ENCODE measurements around the gene NEDD4.
"Not testable (repeated sequence)": the region's sequence is repeated elsewhere in the genome, so short reads cannot be mapped to it uniquely, and the experiment has no call there.

DNA sequence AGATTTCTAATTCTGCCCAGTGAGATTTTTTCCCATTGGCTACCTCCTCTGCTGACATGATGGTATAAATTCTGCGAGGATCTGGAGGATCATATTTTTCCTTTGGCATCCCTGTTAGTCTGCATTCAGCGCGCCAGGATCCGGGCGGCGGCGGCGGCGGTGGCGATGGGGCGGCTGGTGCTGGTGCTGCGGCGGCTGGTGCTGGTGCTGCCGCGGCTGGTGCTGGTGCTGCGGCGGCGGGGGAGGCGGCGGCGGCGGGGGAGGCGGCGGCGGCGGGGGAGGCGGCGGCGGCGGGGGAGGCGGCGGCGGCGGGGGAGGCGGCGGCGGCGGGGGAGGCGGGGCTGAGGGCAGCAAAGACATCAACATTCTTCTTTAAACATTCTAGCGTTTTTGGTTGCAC is 13.6 kb upstream of the NEDD4 start:
- TF ChIP-seq, protein P1, sequence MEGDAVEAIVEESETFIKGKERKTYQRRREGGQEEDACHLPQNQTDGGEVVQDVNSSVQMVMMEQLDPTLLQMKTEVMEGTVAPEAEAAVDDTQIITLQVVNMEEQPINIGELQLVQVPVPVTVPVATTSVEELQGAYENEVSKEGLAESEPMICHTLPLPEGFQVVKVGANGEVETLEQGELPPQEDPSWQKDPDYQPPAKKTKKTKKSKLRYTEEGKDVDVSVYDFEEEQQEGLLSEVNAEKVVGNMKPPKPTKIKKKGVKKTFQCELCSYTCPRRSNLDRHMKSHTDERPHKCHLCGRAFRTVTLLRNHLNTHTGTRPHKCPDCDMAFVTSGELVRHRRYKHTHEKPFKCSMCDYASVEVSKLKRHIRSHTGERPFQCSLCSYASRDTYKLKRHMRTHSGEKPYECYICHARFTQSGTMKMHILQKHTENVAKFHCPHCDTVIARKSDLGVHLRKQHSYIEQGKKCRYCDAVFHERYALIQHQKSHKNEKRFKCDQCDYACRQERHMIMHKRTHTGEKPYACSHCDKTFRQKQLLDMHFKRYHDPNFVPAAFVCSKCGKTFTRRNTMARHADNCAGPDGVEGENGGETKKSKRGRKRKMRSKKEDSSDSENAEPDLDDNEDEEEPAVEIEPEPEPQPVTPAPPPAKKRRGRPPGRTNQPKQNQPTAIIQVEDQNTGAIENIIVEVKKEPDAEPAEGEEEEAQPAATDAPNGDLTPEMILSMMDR (IDR thresholded peaks at IDR 0.05), result not testable (repeated sequence)
- TF ChIP-seq EP300, POLR2AphosphoS5 (IDR thresholded peaks at IDR 0.05): not testable (repeated sequence)
